NCI-H2081 (cell line): ENCODE results near the gene CPA2.

Experiments used
- DNase-seq, 2 experiments: peaks; one replicate each; lab custom pipeline; 2025; lab: John Stamatoyannopoulos, UW

The CPA2 gene

DNA sequence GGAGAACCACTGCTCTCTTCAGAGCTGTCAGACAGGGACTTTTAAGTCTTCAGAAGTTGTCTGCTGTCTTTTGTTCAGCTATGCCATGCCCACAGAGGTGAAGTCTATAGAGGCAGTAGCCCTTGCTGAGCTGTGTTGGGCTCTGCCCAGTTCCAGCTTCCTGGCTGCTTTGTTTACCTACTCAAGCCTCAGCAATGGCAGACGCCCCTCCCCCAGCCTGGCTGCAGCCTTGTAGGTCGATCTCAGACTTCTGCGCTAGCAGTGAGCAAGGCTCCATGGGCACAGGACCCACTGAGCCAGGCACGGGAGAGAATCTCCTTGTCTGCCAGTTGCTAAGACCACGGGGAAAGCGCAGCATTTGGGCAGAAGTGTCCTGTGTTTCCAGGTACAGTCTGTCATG is 12.1 kb upstream of the CPA2 start:
- no peak for DNase-seq

DNA sequence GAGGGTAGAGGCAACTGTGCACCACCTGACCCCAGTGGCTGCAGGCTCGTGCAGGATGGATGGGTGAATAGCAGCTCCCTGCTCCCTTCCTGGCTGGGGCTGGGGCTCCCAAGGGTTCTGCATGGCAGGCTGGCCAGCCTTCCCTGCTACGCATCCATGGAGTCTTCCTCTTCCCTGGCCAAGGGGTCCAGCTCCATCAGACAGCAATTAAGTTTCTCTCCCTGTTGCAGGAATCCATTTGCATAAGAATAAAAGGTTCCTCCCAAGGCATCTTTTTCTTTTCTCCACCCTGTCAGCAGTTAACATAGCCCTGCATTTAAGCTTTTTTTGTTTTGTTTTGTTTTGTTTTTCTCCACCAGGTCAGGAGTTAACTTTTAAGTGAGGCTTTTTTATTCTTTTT is 10.0 kb upstream of the CPA2 start:
- no peak for DNase-seq

GRCh38 chr7:130258494-130259078 is 8.1 kb upstream of the CPA2 start:
- DNase-seq = no peak

GRCh38 chr7:130262448-130262847 is 4.2 kb upstream of the CPA2 start:
- no peak for DNase-seq

DNA sequence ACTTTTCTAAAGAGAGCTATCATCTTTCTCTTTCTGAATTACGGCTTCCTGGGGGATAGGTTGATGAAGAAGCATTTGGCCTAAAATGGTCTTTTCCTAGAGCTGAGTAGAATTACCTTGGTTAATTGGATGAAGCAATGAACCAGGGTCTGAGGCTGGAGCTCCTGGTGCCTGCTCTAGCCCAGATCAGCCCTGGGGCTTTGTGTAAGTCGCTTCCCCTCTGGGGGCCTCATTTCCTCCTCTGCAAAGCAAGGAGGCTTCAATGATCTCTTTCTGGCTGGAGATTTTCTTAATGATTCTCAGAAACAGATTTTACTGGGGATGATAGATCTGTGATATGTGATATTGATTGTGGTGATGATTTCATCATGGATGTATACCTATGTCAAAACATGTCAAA is 3.5 kb upstream of the CPA2 start:
- no peak for DNase-seq

- no peak for DNase-seq
Measured at GRCh38 chr7:130266961-130267321, 278 bp downstream of the CPA2 start.

DNA sequence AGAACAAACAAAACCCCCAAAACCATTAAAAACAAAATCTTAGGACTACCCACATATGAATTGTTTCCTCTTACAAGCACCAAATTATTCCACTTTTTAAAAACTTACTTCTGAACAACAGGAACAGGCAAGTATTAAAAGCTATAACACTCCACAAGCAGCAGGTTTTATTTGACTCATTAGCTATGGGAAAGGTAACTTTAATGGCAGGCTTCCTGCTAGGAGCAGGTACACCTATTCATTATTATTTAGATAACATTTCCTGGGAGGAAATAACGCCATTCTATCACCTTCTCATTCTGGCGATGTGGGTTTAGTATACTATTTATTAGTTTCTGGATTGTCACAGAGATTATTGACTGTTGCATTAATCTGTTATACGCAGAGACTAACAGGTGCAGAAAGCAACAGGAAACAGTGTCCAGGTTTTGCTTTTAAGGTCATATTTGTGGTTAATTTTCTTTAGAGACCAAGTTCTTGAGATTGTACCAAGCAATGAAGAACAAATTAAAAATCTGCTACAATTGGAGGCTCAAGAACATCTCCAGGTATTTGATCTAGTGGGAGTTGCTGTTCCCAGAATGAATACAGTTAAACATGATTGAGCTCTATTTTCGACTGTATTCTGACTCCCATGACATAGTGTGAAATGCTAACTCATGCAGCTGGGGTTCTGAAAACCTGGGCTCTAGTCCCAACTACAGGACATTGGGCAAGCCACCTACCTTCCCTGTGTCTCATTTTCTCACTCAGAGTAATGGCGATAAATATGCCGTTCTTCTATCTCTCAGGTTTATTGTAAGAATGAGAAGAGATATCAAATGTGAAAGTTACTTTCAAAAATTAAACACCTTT is 2.0 kb downstream of the CPA2 start:
- peak in 1 of 2 experiments; percentile 87 for DNase-seq

DNA sequence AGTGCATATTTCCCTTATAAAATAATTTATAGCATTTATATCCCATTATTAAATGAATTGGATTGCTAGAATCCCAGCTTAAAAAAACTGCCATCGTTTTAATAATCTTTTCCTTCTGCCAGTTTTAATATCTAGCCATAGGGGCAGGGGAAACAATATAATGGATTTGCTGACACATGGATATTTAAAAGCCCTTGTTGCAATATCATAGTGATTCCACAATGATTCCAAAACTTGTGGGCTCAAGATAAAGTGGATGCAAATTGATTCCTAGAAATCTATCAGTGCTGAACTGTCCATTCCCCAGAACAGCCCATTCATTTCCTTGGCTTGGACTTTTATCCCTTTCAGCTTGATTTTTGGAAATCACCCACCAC is 2.6 kb downstream of the CPA2 start:
- DNase-seq = no peak

- DNase-seq = peak; percentile 27 to 65
Measured at GRCh38 chr7:130270947-130271800, 4.5 kb downstream of the CPA2 start.

- DNase-seq = peak; percentile 75 to 96
Measured at GRCh38 chr7:130272381-130273080, 5.9 kb downstream of the CPA2 start.

- DNase-seq = peak; percentile 97 to 98
Measured at GRCh38 chr7:130273081-130273932, 6.6 kb downstream of the CPA2 start.

GRCh38 chr7:130273933-130274255 is 7.2 kb downstream of the CPA2 start:
- peak; percentile 59 to 75 for DNase-seq

DNA sequence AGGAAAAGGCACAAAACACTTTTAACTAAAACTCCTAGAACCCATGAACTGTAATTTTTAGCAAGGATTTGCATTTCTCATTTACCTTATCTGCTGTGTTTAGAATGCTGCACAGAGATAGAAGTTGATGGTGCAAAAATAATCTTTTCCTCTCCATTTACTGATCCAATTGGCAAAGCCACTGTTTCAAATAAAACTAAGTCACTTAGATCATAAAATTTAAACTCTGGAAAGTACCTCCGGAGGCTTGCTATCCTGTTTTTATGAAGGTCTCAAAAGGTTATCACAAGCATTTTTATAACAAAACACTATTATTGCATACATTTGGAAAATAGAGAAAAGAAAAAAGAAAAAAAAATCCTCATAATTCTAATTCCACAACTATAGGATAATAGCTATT is 7.6 kb downstream of the CPA2 start:
- DNase-seq = no peak

GRCh38 chr7:130274983-130275591 is 8.4 kb downstream of the CPA2 start:
- DNase-seq = peak; percentile 63 to 87

- peak in 1 of 2 experiments; percentile 66 for DNase-seq
Measured at GRCh38 chr7:130275826-130276297, 9.2 kb downstream of the CPA2 start.

GRCh38 chr7:130276796-130277762 is 10.4 kb downstream of the CPA2 start:
- DNase-seq = peak; percentile 26 to 72

GRCh38 chr7:130277763-130278643 is 11.3 kb downstream of the CPA2 start:
- peak; percentile 35 to 65 for DNase-seq

GRCh38 chr7:130278860-130279259 is 12.2 kb downstream of the CPA2 start:
- no peak for DNase-seq

GRCh38 chr7:130279286-130279685 is 12.6 kb downstream of the CPA2 start:
- no peak for DNase-seq
